Neuronal stem cell (in vitro differentiated cells): ENCODE results near the gene RB1.

Experiments used
- DNase-seq: peaks from one replicate; pipeline ENCODE4 v3.0.0-alpha.2; 2013; ENCODE audit warnings: low spot score
- H2AFZ ChIP-seq: one replicate; pipeline ENCODE4 v1.6.1; 2013; ENCODE audit warnings: mild to moderate bottlenecking, low read length, inconsistent platforms
- H2AK5ac ChIP-seq: 2 replicates; pipeline ENCODE4 v1.6.1; 2013; ENCODE audit warnings: low read depth, mild to moderate bottlenecking, inconsistent platforms, low read length, moderate library complexity, mixed read lengths
- H2BK120ac ChIP-seq: 2 replicates; pipeline ENCODE4 v1.6.1; 2013; ENCODE audit warnings: low read depth, mild to moderate bottlenecking, inconsistent platforms, low read length, moderate library complexity, mixed read lengths
- H2BK12ac ChIP-seq: one replicate; pipeline ENCODE4 v1.6.1; 2013; ENCODE audit warnings: low read length, inconsistent platforms
- H2BK15ac ChIP-seq: 2 replicates; pipeline ENCODE4 v1.6.1; 2013; ENCODE audit warnings: mild to moderate bottlenecking, low read length, inconsistent platforms, mixed read lengths
- H2BK5ac ChIP-seq: one replicate; pipeline ENCODE4 v1.6.1; 2013; ENCODE audit warnings: inconsistent platforms, mild to moderate bottlenecking, low read length, moderate library complexity
- H3K14ac ChIP-seq: one replicate; pipeline ENCODE4 v1.6.1; 2013; ENCODE audit warnings: low read length, inconsistent platforms
- H3K18ac ChIP-seq: 2 replicates; pipeline ENCODE4 v1.6.1; 2013; ENCODE audit warnings: low read length, inconsistent platforms
- H3K23ac ChIP-seq: 2 replicates; pipeline ENCODE4 v1.6.1; 2013; ENCODE audit warnings: low read depth, mild to moderate bottlenecking, mixed read lengths, low read length, inconsistent platforms; ENCODE audit not compliant: poor library complexity
- H3K27ac ChIP-seq: replicated peaks from 3 replicates; pipeline ENCODE4 v1.5.1; 2013; ENCODE audit warnings: low read length, inconsistent platforms
- H3K27me3 ChIP-seq, 3 experiments: 2 replicates each; pipeline ENCODE4 v1.6.1; 2013; ENCODE audit warnings: low read length in 3 of 3, mild to moderate bottlenecking in 2 of 3, inconsistent platforms in 1 of 3, low read depth in 1 of 3, mixed read lengths in 1 of 3, moderate library complexity in 1 of 3; ENCODE audit not compliant: control insufficient read depth in 3 of 3, insufficient read depth in 3 of 3
- H3K36me3 ChIP-seq, 2 donors: replicated peaks in 1 of 2; 2 replicates each; pipeline ENCODE4 v1.6.1; 2013; ENCODE audit warnings: low read length in 2 of 2; ENCODE audit not compliant: control insufficient read depth in 2 of 2, insufficient read depth in 2 of 2
- H3K4ac ChIP-seq: 2 replicates; pipeline ENCODE4 v1.6.1; 2013; ENCODE audit warnings: inconsistent platforms, mild to moderate bottlenecking, low read length, moderate library complexity
- H3K4me1 ChIP-seq, 2 donors: 1 replicate in 1 of 2; 2 replicates in 1 of 2; pipeline ENCODE4 v1.6.1; 2013; ENCODE audit warnings: low read length in 2 of 2, low read depth in 1 of 2; ENCODE audit not compliant: control insufficient read depth in 2 of 2, insufficient read depth in 1 of 2
- H3K4me2 ChIP-seq: one replicate; pipeline ENCODE4 v1.6.1; 2013; ENCODE audit warnings: mild to moderate bottlenecking, low read length, inconsistent platforms; ENCODE audit not compliant: insufficient read depth, poor library complexity, severe bottlenecking
- H3K4me3 ChIP-seq, 2 donors: 2 replicates each; pipeline ENCODE4 v1.5.1; 2013; ENCODE audit warnings: low read length in 2 of 2, mild to moderate bottlenecking in 2 of 2, inconsistent platforms in 1 of 2, moderate library complexity in 1 of 2
- H3K79me1 ChIP-seq: one replicate; pipeline ENCODE4 v1.6.1; 2013; ENCODE audit warnings: low read depth, mild to moderate bottlenecking, inconsistent platforms, low read length, moderate library complexity
- H3K9ac ChIP-seq: one replicate; pipeline ENCODE4 v1.6.1; 2013; ENCODE audit warnings: mild to moderate bottlenecking, low read depth, low read length, inconsistent platforms; ENCODE audit not compliant: poor library complexity
- H3K9me3 ChIP-seq, 2 donors: replicated peaks in 1 of 2; 2 replicates each; pipeline versions ENCODE3 to v1.6.1; 2013; ENCODE audit warnings: low read length in 2 of 2, mild to moderate bottlenecking in 2 of 2, inconsistent platforms in 1 of 2, low read depth in 1 of 2, mixed read lengths in 1 of 2, moderate library complexity in 1 of 2; ENCODE audit not compliant: control insufficient read depth in 2 of 2, insufficient read depth in 1 of 2
- H4K8ac ChIP-seq: one replicate; pipeline ENCODE4 v1.6.1; 2013; ENCODE audit warnings: low read depth, mild to moderate bottlenecking, inconsistent platforms, low read length, moderate library complexity
- H4K91ac ChIP-seq: one replicate; pipeline ENCODE4 v1.6.1; 2013; ENCODE audit warnings: low read length, low read depth, mild to moderate bottlenecking, inconsistent platforms; ENCODE audit not compliant: poor library complexity
- WGBS, 2 donors: extraction: QIAGEN DNeasy Blood & Tissue Kit; methylation state at CpG; one replicate each; pipeline ENCODE4 v1.1.7; 2013; ENCODE audit warnings: missing lambda C conversion rate in 2 of 2, mixed read lengths in 1 of 2; ENCODE audit not compliant: insufficient read length in 2 of 2, insufficient replicate concordance in 1 of 2; ENCODE audit errors: extremely low coverage in 2 of 2; 5-methylcytosine and 5-hydroxymethylcytosine counted together

The RB1 gene

DNA sequence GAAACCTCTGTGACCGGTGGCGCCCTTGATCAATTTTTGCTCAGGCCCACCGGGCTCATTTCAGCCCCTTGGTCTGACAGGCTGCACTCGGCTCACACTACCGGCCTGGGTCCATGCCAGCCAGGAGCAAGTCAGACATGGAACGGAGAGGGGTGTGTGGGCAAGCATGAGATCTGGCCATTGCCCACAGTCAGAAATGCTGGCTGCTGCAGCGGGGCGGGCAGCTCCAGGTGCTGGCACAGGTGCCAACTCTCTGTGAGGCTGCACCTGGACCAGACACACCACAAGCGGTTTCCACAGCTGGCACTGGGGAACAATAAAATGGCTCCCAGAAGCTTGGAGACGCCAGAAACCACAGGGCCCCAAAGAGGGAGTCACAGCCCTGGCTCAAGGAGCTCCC, 153.0 kb downstream of the RB1 start:
- Histone ChIP-seq H3K14ac (no peak overlapping the region), H3K79me1 (no peaks in the 10 kb centered on the region), H4K8ac (no peak overlapping the region), H3K27me3 (no peaks in the 10 kb centered on the region), H3K27ac (no peak overlapping the region), H4K91ac (no peak overlapping the region), H3K4me1 (no peaks in the 10 kb centered on the region), H3K36me3 (peaks cover 2 to 79% of the 10 kb centered on the region in 2 donors), H3K18ac (no peak overlapping the region), H3K4ac (no peak overlapping the region), H2AFZ (no peak overlapping the region), H3K4me3 (peak overlapping the region in 1 of 2 donors; percentile 8), H3K23ac (no peak overlapping the region), H2BK5ac (no peak overlapping the region), H2BK120ac (no peak overlapping the region), H3K4me2 (no peak overlapping the region), H3K9me3 (no peaks in the 10 kb centered on the region), H3K9ac (no peak overlapping the region), H2BK15ac (no peak overlapping the region), H2BK12ac (no peak overlapping the region), H2AK5ac (no peak overlapping the region)
- DNase-seq = no peak
- WGBS, 2 donors = no CpG with 5 or more reads among the region's 10 CpGs

DNA sequence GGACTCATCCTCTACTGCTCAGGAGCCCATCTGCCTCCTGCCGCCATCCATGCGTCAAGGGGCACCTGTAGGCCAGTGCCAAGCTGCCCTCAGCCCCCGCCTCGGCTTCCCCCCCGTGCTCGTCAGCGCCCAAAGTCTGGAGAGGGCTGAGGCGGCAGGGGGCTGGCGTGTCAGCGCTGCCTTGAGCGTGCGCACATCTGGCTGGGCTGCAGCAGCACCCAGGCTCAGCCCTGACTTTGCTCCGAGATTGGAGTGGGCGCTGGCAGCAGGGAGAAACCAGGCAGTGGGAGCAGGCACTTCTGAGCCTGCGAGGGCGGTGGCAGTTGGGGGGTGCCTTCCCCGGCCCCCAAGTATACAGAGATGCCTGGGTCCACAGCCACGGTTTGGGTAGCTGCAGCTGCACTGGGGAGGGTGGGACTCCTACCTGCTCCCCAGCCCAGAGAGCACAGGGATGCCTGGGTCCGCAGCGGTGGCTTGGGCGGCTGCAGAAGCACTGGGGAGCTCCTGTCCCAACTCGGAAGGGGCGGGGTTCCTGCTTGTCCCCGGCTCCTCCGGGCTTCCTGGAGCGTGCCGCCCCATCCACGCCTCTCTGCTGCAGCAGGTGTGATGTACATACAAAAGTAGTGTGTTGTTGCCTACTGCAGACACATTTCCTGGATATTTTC, 154.2 kb downstream of the RB1 start:
- no peak overlapping the region for H3K27ac ChIP-seq
- DNase-seq = no peak
- H4K91ac ChIP-seq = no peak overlapping the region
- H2BK5ac ChIP-seq = no peak overlapping the region
- peak overlapping the region; percentile 35 for H3K18ac ChIP-seq
- no peak overlapping the region for H4K8ac ChIP-seq
- no peak overlapping the region for H3K4ac ChIP-seq
- no peak overlapping the region for H2AK5ac ChIP-seq
- WGBS, 2 donors = no CpG with 5 or more reads among the region's 28 CpGs
- H2BK15ac ChIP-seq = no peak overlapping the region
- H3K4me3 ChIP-seq = no peak overlapping the region
- H3K9ac ChIP-seq = no peak overlapping the region
- H3K23ac ChIP-seq = peak overlapping the region; percentile 23
- H2BK12ac ChIP-seq = no peak overlapping the region
- H3K4me2 ChIP-seq = no peak overlapping the region
- H3K4me1 ChIP-seq = no peaks in the 10 kb centered on the region
- no peaks in the 10 kb centered on the region for H3K79me1 ChIP-seq
- no peak overlapping the region for H3K14ac ChIP-seq
- no peak overlapping the region for H2BK120ac ChIP-seq
- H3K27me3 ChIP-seq = no peaks in the 10 kb centered on the region
- H3K36me3 ChIP-seq = peaks cover 2 to 86% of the 10 kb centered on the region in 2 donors
- H3K9me3 ChIP-seq = no peaks in the 10 kb centered on the region
- H2AFZ ChIP-seq = no peak overlapping the region

DNA sequence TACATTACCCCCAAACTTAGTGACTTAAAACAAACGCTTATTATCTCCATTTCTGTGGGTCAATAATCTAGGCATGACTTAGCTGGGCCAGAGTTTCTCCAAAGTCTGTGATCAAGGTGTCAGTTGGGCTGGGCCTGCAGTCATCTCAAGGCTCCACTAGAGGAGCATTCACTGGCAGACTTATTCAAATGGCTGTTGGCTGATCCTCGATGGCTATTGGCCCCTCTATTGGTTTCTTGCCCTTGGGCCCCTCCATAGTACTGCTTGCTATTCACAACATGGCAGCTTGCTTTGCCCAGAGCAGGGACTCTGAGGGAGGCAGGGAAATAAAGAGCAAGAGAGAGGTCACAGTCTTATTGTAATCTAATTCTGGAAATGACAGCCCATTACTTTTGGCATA, 171.7 kb downstream of the RB1 start:
- H3K14ac ChIP-seq = no peak overlapping the region
- H3K36me3 ChIP-seq = peaks cover 0 to 62% of the 10 kb centered on the region in 2 donors
- no peak overlapping the region for H3K9ac ChIP-seq
- H3K18ac ChIP-seq = no peak overlapping the region
- H2BK120ac ChIP-seq = no peak overlapping the region
- no peak overlapping the region for H4K8ac ChIP-seq
- DNase-seq = no peak
- H3K79me1 ChIP-seq = no peaks in the 10 kb centered on the region
- H2BK12ac ChIP-seq = no peak overlapping the region
- no CpG with 5 or more reads among the region's 2 CpGs for WGBS, 2 donors
- no peaks in the 10 kb centered on the region for H3K9me3 ChIP-seq
- no peak overlapping the region for H3K4me3 ChIP-seq
- H2BK15ac ChIP-seq = no peak overlapping the region
- no peak overlapping the region for H2BK5ac ChIP-seq
- peaks cover 0 to 6% of the 10 kb centered on the region in 2 donors for H3K4me1 ChIP-seq
- H2AFZ ChIP-seq = no peak overlapping the region
- H3K27me3 ChIP-seq = no peaks in the 10 kb centered on the region
- no peak overlapping the region for H3K4me2 ChIP-seq
- H2AK5ac ChIP-seq = no peak overlapping the region
- H4K91ac ChIP-seq = no peak overlapping the region
- H3K4ac ChIP-seq = no peak overlapping the region
- H3K27ac ChIP-seq = no peak overlapping the region
- H3K23ac ChIP-seq = no peak overlapping the region

DNA sequence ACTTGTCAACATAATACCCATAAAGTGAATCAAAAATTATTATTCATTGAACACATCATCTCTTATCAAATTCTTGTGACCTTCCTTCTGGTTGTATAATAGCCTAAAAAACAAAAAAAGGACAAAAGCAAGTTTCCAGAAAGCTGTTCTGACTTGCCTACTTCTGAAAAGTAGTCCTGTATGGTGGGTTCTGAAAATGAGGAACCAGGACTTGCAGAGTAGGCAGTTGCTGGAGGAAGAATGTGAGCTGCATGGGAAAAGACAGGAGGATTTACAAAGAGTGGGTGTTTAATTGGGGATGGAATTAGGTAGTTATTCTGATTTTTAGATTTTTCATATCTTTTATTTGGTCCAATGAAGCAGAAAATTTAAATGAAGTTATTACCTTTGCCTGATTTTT, 172.7 kb downstream of the RB1 start:
- no peak overlapping the region for H2BK120ac ChIP-seq
- no peak overlapping the region for H3K27ac ChIP-seq
- H3K9me3 ChIP-seq = no peaks in the 10 kb centered on the region
- no peaks in the 10 kb centered on the region for H3K27me3 ChIP-seq
- no peak overlapping the region for H3K4me2 ChIP-seq
- no peak overlapping the region for H2AK5ac ChIP-seq
- peaks cover 0 to 63% of the 10 kb centered on the region in 2 donors for H3K36me3 ChIP-seq
- no peak overlapping the region for H4K8ac ChIP-seq
- no peak overlapping the region for H3K18ac ChIP-seq
- H3K79me1 ChIP-seq = no peaks in the 10 kb centered on the region
- peaks cover 0 to 6% of the 10 kb centered on the region in 2 donors for H3K4me1 ChIP-seq
- DNase-seq = no peak
- no peak overlapping the region for H2AFZ ChIP-seq
- no peak overlapping the region for H2BK15ac ChIP-seq
- H4K91ac ChIP-seq = no peak overlapping the region
- H3K4me3 ChIP-seq = no peak overlapping the region
- H3K4ac ChIP-seq = no peak overlapping the region
- H2BK5ac ChIP-seq = no peak overlapping the region
- no peak overlapping the region for H3K9ac ChIP-seq
- H3K14ac ChIP-seq = no peak overlapping the region
- no peak overlapping the region for H3K23ac ChIP-seq
- H2BK12ac ChIP-seq = no peak overlapping the region
